AG04450 (cell line): Measurements from ENCODE around the gene PRDM2. TPM values are rescaled to one million over a fixed set of nuclear protein-coding genes. Genes with fewer than 3 reads are reported as not detected.

Source experiments
- CTCF ChIA-PET: fragments of 300-600, 350-600 bp; formaldehyde crosslinking; extraction: SDS; loops from one replicate; lab custom pipeline; 2022; ENCODE audit warnings: antibody characterized with exemption, inconsistent platforms; lab: Charles Lee
- POLR2A ChIA-PET: fragments of 350-600 bp; formaldehyde crosslinking; extraction: SDS; loops from one replicate; lab custom pipeline; 2021; ENCODE audit warnings: antibody characterized with exemption, inconsistent platforms; lab: Yijun Ruan, JAX
- DNase-seq: peaks from one replicate; pipeline ENCODE4 v3.0.0-alpha.2; 2011; ENCODE audit warnings: low read depth, low spot score
- H3K27ac ChIP-seq: one replicate; pipeline ENCODE4 v1.5.1; 2012; ENCODE audit warnings: low read depth, low read length, control low read depth
- H3K27me3 ChIP-seq: one replicate; pipeline ENCODE4 v1.6.0; 2012; ENCODE audit warnings: low read length; ENCODE audit not compliant: control insufficient read depth, insufficient read depth
- H3K4me3 ChIP-seq: 2 replicates; pipeline ENCODE4 v1.5.1; 2011; ENCODE audit warnings: mild to moderate bottlenecking, low read depth, low read length, control low read depth
- H3K9me3 ChIP-seq: 2 replicates; pipeline ENCODE4 v1.5.1; 2012; ENCODE audit warnings: low read length; ENCODE audit not compliant: control insufficient read depth, insufficient read depth
- polyA plus RNA-seq: library from polyadenylated mRNA; depleted of rRNA; stranded (reverse); fragments of >200 nt; gene quantifications from 2 replicates; pipeline ENCODE4 v1.2.3, GENCODE V29; 2011
- TF ChIP-seq, protein P1 (sequence below): IDR thresholded peaks from 2 replicates; pipeline ENCODE4 v1.5.1; 2011; ENCODE audit warnings: low read depth, low read length, control low read depth, inconsistent platforms

The PRDM2 gene
- polyA plus RNA-seq, 1 experiment: 16.4 TPM

DNA sequence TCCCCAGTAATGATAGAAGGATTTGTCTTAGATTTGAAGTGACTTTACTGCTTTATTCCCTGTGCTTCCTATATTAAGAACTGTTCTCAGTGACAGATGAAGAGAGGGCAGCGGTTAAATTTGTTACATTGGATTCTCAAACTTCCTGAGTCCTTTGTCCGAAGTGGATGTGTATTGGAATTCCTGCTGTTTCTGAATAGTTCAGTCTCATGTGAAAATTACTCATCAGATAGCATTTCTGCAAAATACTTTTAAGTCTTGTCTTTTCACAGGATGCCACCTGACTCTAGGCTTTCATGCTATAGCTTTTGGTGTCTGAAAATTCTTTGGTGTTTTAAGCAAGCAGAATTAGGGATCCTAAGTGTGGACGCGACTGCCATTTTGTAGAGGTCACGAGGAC lies 83.6 kb downstream of the PRDM2 start:
- Histone ChIP-seq H3K9me3 (no peaks in the 10 kb centered on the region), H3K27me3 (no peaks in the 10 kb centered on the region), H3K4me3 (no peak overlapping the region), H3K27ac (no peak overlapping the region)
- POLR2A ChIA-PET: interaction anchor here (2.8 kb wide), 1 partner anchor 34 kb away, joined by 18 read pairs; no protein-coding TSS in a partner anchor
- CTCF ChIA-PET: interaction anchor here (0.8 to 1.4 kb wide), 6 partner anchors 12 to 46 kb away, joined by 3 to 4 read pairs (median 3); no protein-coding TSS in a partner anchor
- TF ChIP-seq, protein P1, sequence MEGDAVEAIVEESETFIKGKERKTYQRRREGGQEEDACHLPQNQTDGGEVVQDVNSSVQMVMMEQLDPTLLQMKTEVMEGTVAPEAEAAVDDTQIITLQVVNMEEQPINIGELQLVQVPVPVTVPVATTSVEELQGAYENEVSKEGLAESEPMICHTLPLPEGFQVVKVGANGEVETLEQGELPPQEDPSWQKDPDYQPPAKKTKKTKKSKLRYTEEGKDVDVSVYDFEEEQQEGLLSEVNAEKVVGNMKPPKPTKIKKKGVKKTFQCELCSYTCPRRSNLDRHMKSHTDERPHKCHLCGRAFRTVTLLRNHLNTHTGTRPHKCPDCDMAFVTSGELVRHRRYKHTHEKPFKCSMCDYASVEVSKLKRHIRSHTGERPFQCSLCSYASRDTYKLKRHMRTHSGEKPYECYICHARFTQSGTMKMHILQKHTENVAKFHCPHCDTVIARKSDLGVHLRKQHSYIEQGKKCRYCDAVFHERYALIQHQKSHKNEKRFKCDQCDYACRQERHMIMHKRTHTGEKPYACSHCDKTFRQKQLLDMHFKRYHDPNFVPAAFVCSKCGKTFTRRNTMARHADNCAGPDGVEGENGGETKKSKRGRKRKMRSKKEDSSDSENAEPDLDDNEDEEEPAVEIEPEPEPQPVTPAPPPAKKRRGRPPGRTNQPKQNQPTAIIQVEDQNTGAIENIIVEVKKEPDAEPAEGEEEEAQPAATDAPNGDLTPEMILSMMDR: no peak
- no peak for DNase-seq

GRCh38 chr1:13784971-13785370 lies 85.0 kb downstream of the PRDM2 start:
- Histone ChIP-seq H3K9me3 (no peaks in the 10 kb centered on the region), H3K27me3 (no peaks in the 10 kb centered on the region), H3K27ac (peak overlapping the region; percentile 47), H3K4me3 (peak overlapping the region; percentile 22)
- ChIA-PET POLR2A (no interaction called here), CTCF (interaction anchor here (0.9 kb wide), 1 partner anchor 29 kb away, joined by 3 read pairs; no protein-coding TSS in a partner anchor)
- no peak for DNase-seq
- TF ChIP-seq, protein P1: no peak

GRCh38 chr1:13786541-13786940 lies 86.6 kb downstream of the PRDM2 start:
- no peaks in the 10 kb centered on the region for H3K9me3 ChIP-seq
- no peak overlapping the region for H3K27ac ChIP-seq
- DNase-seq: no peak
- CTCF ChIA-PET: no interaction called here
- no peaks in the 10 kb centered on the region for H3K27me3 ChIP-seq
- POLR2A ChIA-PET: no interaction called here
- TF ChIP-seq, protein P1: no peak
- no peak overlapping the region for H3K4me3 ChIP-seq

DNA sequence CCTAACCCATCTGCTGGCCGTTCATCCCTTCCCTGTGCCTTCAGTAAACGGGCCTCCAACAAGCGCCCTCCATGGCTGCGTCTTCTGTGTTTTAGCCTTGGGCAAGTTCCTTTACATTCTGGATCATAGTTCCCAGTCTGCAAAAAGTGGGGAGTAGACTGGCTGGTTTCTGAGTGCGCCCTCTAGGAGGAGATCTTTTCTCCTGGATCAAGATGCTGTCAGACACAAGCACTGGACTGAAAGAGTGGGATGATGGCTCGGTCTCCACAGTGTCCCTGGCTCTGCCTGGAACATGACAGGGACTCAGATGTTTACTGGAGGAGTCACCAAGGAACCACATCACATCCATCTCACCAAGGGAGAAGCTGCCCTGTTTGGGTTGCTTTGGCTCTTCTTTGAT lies 88.8 kb downstream of the PRDM2 start:
- CTCF ChIA-PET: interaction anchor here (0.7 to 1.3 kb wide), 3 partner anchors 14 to 124 kb away, joined by 3 to 4 read pairs (median 3); no protein-coding TSS in a partner anchor
- no peak overlapping the region for H3K4me3 ChIP-seq
- TF ChIP-seq, protein P1: no peak
- no peaks in the 10 kb centered on the region for H3K9me3 ChIP-seq
- H3K27me3 ChIP-seq: no peaks in the 10 kb centered on the region
- POLR2A ChIA-PET: no interaction called here
- no peak overlapping the region for H3K27ac ChIP-seq
- DNase-seq: no peak

DNA sequence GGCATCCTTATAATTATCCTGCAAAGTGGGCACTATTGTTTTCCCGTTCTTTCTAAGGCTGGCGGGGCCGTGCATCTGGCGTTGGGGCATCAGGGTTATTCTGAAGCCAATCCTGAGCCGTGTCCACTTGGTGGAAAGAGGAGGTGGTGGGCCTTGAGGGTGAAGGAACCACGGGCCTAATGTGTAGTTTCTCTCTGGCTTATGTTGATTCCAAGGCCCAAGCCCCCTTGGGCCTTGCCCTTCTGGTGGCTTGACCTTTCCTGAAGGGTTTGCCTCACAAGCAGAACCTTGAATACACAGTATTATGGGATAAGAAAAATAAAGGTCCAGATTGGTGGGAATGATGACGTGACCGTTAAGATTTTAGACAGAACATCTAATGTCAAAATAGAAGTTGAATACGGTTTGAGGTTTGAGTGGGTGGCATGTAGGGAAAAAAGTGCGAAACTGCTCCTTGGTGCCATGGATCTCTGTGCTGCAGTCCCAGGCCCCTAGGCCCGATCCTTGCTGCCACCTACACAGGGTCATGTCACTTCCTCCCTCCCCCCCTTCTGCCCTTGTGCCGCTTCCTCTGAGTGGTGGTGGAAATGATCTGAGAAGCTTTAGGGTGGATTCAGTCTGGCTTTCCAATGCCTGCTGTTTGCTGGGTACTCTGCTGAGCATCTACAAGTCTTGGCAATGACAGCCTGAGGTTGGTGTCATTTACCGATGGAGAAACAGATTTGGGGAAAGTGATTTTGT lies 90.5 kb downstream of the PRDM2 start:
- Histone ChIP-seq H3K27ac (no peak overlapping the region), H3K4me3 (no peak overlapping the region), H3K27me3 (no peaks in the 10 kb centered on the region), H3K9me3 (no peaks in the 10 kb centered on the region)
- POLR2A ChIA-PET: no interaction called here
- CTCF ChIA-PET: interaction anchor here (1.3 kb wide), 1 partner anchor 23 kb away, joined by 5 read pairs; no protein-coding TSS in a partner anchor
- no peak for DNase-seq
- TF ChIP-seq, protein P1: no peak
